HK-2 (cell line): ENCODE measurements around the gene JKAMP.
"Not testable (repeated sequence)": the region's sequence is repeated elsewhere in the genome, so short reads cannot be mapped to it uniquely, and the experiment has no call there.

Source experiments
- DNase-seq: peaks from one replicate; pipeline ENCODE4 v3.0.0-alpha.2; 2018; ENCODE audit not compliant: unreplicated experiment

JKAMP gene

GRCh38 chr14:59483819-59484638 lies at the start of gene JKAMP, which contains the start of gene L3HYPDH:
Gene JKAMP (plus strand): TSS chr14:59484517. CDS start chr14:59484590, 73 bp downstream.
Gene L3HYPDH (minus strand): TSS chr14:59484408. CDS start chr14:59484316, 92 bp downstream.
- peak; percentile 95 for DNase-seq

GRCh38 chr14:59435101-59435500 lies 49.2 kb upstream of the JKAMP start:
- DNase-seq: no peak

- no peak for DNase-seq
Observed at GRCh38 chr14:59435987-59436386, 48.3 kb upstream of the JKAMP start.

- no peak for DNase-seq
Observed at GRCh38 chr14:59438195-59438647, 46.1 kb upstream of the JKAMP start.

GRCh38 chr14:59439256-59439965 lies 44.9 kb upstream of the JKAMP start:
- DNase-seq: no peak

GRCh38 chr14:59448673-59449072 lies 35.6 kb upstream of the JKAMP start:
- DNase-seq: not testable (repeated sequence)

GRCh38 chr14:59450716-59451115 lies 33.6 kb upstream of the JKAMP start:
- no peak for DNase-seq

- DNase-seq: no peak
Observed at GRCh38 chr14:59451849-59452248, 32.5 kb upstream of the JKAMP start.

- no peak for DNase-seq
Observed at GRCh38 chr14:59454139-59454538, 30.2 kb upstream of the JKAMP start.

GRCh38 chr14:59455411-59455810 lies 28.9 kb upstream of the JKAMP start:
- DNase-seq: no peak

GRCh38 chr14:59458486-59458885 lies 25.8 kb upstream of the JKAMP start:
- DNase-seq: no peak

GRCh38 chr14:59460378-59460777 lies 23.9 kb upstream of the JKAMP start:
- no peak for DNase-seq

GRCh38 chr14:59461891-59462290 lies 22.4 kb upstream of the JKAMP start:
- no peak for DNase-seq

GRCh38 chr14:59463787-59464485 lies 20.4 kb upstream of the JKAMP start:
- no peak for DNase-seq

- DNase-seq: no peak
Observed at GRCh38 chr14:59464486-59465315, 19.6 kb upstream of the JKAMP start.

GRCh38 chr14:59465316-59466135 lies 18.8 kb upstream of the JKAMP start, which contains the start of gene GPR135:
Gene GPR135 (minus strand): TSS chr14:59465380. CDS start chr14:59465226, 154 bp downstream.
- DNase-seq: no peak

- DNase-seq: no peak
Observed at GRCh38 chr14:59474172-59474571, 10.1 kb upstream of the JKAMP start.

- DNase-seq: no peak
Observed at GRCh38 chr14:59475709-59476108, 8.6 kb upstream of the JKAMP start.

- DNase-seq: no peak
Observed at GRCh38 chr14:59478540-59478939, 5.8 kb upstream of the JKAMP start.

GRCh38 chr14:59480166-59480565 lies 4.2 kb upstream of the JKAMP start:
- no peak for DNase-seq
